NCI-H226 (cell line): ENCODE measurements around the gene TDRD10.
A peak's percentile ranks its signal among the peaks of the same experiment; 100 is the strongest.
"Not testable (repeated sequence)": the region's sequence is repeated elsewhere in the genome, so short reads cannot be mapped to it uniquely, and the experiment has no call there.

Source experiments
- DNase-seq: peaks from one replicate; pipeline ENCODE4 v3.0.0-alpha.2; 2015

The TDRD10 gene

DNA sequence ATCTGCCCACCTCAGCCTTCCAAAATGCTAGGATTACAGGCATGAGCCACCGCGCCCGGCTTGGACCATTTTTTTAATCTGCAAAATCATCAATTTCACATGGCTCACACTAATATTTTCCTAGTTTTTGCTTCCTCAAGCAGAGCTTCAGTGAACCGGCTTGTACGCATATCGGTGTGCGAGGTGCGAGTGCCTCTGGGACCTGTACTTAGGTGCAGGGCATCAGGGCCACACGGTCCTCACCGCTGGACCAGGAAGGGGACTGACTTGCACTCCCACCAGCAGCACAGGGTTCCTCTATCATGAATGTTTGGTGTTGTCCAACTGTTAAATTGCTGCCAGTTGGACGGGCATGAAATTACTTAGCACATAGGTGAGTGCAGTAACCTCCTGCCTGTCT, 15.6 kb downstream of the TDRD10 start:
- DNase-seq, result no peak

DNA sequence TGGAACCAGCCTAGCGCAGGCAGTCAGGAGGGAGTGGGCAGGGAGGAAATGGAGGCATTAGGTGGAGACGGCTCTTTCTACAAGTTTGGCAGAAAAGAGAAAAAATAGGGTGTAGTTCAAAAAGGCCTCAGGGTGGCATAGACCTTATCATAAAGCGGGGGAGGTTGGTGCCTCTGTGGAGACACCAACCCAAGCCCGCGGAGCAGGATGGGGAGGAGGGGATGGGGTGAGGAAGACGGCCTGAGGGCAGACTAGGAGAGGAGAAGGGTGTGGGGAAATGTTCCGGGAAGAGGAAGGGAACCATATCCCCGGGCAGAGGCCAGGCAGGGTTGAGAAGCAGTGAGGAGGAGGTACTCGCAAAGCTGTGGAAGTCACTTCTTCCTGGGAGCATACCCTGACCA, 17.6 kb downstream of the TDRD10 start:
- DNase-seq, result peak; percentile 51

GRCh38 chr1:154520333-154520732, 18.3 kb downstream of the TDRD10 start:
- peak; percentile 40 for DNase-seq

GRCh38 chr1:154521695-154522094, 19.7 kb downstream of the TDRD10 start:
- DNase-seq, result no peak

- no peak for DNase-seq
Observed at GRCh38 chr1:154524881-154525280, 22.9 kb downstream of the TDRD10 start.

DNA sequence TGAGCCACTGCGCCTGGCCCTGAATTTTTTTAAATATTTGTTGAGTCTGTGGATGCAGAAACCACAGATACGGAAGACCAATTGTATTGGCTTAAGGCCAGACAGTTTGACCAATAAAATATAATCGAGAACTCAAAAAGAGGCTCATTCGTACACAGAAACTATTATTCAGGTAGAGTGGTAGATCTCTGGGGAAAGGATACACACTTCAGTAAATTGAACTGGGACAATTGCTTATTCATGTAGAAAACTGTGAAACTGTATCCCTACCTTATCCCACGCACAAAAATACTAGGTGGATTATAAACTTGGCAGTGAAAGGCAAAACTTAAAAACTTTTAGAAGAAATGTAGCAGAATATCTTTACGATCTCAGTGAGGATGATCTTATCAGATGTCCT, 25.2 kb downstream of the TDRD10 start:
- no peak for DNase-seq

DNA sequence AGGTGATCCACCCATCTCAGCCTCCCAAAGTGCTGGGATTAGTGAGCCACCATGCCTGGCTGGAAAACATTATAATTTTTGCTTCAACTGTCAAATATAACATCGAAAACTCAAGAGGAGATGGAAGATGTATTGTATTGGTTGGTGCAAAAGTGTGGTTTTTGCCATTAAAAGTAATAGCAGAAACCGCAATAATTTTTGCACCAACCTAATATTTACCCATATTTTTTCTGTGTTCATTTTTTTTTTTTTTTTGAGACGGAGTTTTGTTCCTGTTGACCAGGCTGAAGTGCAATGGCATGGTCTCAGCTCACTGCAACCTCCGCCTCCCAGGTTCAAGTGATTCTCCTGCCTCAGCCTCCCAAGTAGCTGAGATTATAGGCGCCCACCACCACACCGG, 27.3 kb downstream of the TDRD10 start:
- DNase-seq, result no peak

DNA sequence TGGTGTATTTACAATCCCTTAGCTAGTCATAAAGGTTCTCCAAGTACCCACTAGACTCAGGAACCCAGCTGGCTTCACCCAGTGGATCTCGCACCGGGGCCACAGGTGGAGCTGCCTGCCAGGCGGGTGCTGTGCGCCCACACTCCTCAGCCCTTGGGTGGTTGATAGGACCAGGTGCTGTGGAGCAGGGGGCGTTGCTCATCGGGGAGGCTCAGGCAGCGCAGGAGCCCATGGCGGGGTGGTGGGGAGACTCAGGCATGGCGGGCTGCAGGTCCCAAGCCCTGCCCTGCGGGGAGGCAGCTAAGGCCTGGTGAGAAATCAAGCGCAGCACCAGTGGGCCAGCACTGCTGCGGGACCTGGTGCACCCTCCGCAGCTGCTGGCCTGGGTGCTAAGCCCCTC, 29.9 kb downstream of the TDRD10 start:
- DNase-seq, result not testable (repeated sequence)

- DNase-seq, result peak; percentile 24
Observed at GRCh38 chr1:154533952-154534844, 32.2 kb downstream of the TDRD10 start.

DNA sequence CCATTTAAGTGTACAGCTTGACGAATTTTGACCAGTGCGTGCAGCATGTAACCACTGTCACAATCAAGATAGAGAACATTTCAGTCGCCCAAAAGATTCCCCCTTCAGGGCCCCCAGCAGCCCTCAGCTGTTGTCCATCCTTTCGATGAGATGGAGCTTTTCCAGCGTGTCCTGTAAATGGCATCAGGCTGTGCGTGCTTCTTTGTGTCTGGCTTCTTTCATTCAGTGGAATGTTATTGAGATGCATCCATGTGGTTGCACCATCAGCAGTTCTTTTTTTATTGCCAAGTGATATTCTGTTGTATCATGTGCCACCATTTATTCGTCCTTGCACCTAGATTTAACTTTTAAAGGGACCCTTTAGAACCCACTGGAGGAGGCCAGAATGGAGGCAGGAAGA, 34.6 kb downstream of the TDRD10 start:
- DNase-seq, result no peak

GRCh38 chr1:154539486-154540483, 37.8 kb downstream of the TDRD10 start:
- no peak for DNase-seq

GRCh38 chr1:154541231-154541630, 39.2 kb downstream of the TDRD10 start:
- DNase-seq, result no peak

- DNase-seq, result peak; percentile 53
Observed at GRCh38 chr1:154546264-154547063, 44.4 kb downstream of the TDRD10 start.

DNA sequence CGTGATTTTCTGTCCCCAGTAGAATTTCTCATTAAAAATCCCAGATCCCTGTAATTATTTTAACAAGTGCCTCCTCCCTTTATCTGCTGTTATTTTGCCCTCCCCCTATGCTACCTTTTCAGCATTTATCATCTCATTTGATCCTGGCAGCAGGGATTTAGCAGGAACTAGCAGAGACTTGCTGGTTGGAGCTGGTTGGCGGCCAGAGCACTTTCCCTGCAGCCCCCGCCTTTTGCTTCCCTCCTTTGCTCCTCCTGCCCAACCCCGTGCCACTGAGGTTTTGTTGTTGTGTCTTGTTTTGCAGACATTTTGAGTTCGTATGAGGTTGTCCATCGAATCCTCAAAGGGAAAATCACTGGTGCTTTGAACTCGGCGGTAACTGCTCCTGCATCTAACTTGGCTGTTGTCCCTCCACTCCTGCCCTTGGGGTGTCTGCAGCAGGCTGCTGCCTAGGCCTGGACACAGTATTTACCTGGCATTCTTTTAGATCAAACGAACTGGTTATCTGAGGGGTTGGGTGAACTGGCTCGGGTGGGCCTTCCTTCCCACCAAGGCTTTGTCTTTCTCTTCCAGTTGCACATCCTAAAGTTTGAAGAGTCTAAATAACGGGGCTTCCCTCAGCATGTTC, 45.2 kb downstream of the TDRD10 start:
- DNase-seq, result no peak

DNA sequence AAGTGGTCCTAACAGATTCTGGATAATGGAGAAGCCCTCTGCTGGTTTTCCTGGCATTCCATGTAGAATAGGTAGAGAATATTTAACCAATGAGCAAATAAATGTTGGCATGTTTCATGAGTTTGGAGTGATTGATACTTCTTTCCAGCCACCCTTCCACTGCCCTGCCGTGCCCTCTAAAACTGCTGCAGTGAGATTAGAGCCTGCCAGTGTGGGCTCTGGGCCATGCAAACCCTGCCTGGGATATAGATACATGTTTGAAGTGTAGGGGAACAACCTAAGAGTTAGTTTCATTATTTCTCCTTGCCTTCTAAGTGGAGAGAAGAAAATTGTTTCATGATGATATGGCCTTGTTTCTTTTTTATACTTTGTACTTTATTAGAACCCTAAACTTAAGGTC, 46.0 kb downstream of the TDRD10 start:
- no peak for DNase-seq

GRCh38 chr1:154549202-154549770, 47.3 kb downstream of the TDRD10 start:
- DNase-seq, result no peak

GRCh38 chr1:154550070-154550469, 48.1 kb downstream of the TDRD10 start:
- DNase-seq, result no peak

DNA sequence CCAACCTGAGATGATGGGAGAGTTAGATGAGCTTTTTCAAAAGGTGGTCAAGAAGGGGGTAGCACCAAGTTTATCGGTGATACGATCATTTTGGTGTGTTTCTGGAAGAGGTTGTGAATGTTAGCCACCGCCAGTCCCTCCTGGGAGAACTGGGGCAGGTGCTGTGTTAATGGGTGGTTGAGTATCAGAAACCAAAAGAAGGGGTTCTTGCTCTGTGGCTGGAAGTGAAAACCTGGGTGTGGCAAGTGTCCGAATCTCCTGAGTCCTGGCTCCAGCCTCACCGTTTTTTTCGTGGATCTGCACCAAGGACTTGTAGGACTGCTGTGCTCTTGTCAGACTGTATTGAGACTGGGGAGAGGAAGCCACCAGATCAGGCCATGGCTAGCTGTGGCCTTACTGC, 48.6 kb downstream of the TDRD10 start:
- no peak for DNase-seq

DNA sequence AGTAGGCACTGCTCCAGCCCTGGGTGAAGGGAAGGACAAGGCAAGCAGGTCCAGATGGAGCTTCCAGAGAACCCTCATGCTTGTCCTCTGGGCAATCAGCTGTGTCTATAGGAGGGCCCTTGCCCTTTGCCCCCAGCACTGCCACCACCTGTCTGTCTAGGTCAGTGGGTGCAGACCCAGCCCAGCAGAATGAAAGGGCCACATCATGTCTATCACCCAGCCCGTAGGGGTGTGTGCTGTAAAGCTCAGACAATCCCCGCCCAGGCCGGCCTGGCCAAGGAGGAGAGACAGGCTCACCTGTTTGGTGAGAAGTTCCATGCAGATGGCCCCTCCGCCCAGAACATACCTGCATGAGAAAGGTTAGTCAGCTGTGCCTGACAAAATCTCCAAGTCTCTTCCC, 49.5 kb downstream of the TDRD10 start:
- no peak for DNase-seq

- no peak for DNase-seq
Observed at GRCh38 chr1:154552036-154552435, 50.0 kb downstream of the TDRD10 start.

GRCh38 chr1:154553056-154554030, 51.3 kb downstream of the TDRD10 start:
- no peak for DNase-seq
